Upper lobe of right lung (tissue), 1 donor: ENCODE measurements around the gene MAMDC2. TPM values are rescaled to one million over a fixed set of nuclear protein-coding genes. Genes with fewer than 3 reads are reported as not detected.
A peak's percentile ranks its signal among the peaks of the same experiment; 100 is the strongest.

Experiments
- ATAC-seq: fragments of 200-7000 bp; cut with Tn5 transposase; one replicate; pipeline ENCODE4 v1.9.1; 2020; ENCODE audit warnings: mild to moderate bottlenecking, moderate library complexity
- DNase-seq: peaks from one replicate; pipeline ENCODE4 v3.0.0-alpha.2; 2020
- H3K27ac ChIP-seq: fragments of 200-600 bp; one replicate; pipeline ENCODE4 v1.8.0; 2022
- H3K27me3 ChIP-seq: fragments of 200-600 bp; one replicate; pipeline ENCODE4 v1.8.0; 2022; ENCODE audit warnings: mild to moderate bottlenecking
- H3K36me3 ChIP-seq: fragments of 200-600 bp; one replicate; pipeline ENCODE4 v1.8.0; 2022
- H3K4me1 ChIP-seq: fragments of 200-600 bp; one replicate; pipeline ENCODE4 v1.8.0; 2022
- H3K4me3 ChIP-seq: fragments of 200-600 bp; one replicate; pipeline ENCODE4 v1.8.0; 2022; ENCODE audit warnings: mild to moderate bottlenecking
- H3K9me3 ChIP-seq: fragments of 200-600 bp; one replicate; pipeline ENCODE4 v1.8.0; 2022
- intact Hi-C: fragments of 100-400 bp; cut with DNase I; formaldehyde crosslinking; loops from one replicate; pipeline ENCODE4 v1.11.0; 2022
- long read RNA-seq: library from polyadenylated mRNA; unstranded; transcript quantifications from one replicate; pipeline ENCODE4 v2.0.0, GENCODE V29; 2021
- total RNA-seq: library from RNA; stranded (reverse); fragmentation: NEBNext Ultra II Directional; extraction: Animal tissue kit (Norgen Biotek cat#: 25700); gene quantifications from one replicate; pipeline ENCODE4 v1.2.1, GENCODE V29; 2021
- TF ChIP-seq, protein P1 (sequence below): fragments of 200-600 bp; IDR thresholded peaks from one replicate; pipeline ENCODE4 v1.8.0; 2022; ENCODE audit warnings: antibody characterized with exemption
- donor health status: DM: no; HTN: yes; CAD: no; lungs with severe emphysema.

Gene MAMDC2, protein sequence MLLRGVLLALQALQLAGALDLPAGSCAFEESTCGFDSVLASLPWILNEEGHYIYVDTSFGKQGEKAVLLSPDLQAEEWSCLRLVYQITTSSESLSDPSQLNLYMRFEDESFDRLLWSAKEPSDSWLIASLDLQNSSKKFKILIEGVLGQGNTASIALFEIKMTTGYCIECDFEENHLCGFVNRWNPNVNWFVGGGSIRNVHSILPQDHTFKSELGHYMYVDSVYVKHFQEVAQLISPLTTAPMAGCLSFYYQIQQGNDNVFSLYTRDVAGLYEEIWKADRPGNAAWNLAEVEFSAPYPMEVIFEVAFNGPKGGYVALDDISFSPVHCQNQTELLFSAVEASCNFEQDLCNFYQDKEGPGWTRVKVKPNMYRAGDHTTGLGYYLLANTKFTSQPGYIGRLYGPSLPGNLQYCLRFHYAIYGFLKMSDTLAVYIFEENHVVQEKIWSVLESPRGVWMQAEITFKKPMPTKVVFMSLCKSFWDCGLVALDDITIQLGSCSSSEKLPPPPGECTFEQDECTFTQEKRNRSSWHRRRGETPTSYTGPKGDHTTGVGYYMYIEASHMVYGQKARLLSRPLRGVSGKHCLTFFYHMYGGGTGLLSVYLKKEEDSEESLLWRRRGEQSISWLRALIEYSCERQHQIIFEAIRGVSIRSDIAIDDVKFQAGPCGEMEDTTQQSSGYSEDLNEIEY
- total RNA-seq = 72.0 TPM
- long read RNA-seq, transcript MAMDC2-201 (14 exons, 3,616 nt) = major isoform, 181 of 206 reads
- long read RNA-seq, partial matches to known transcripts = 15 of 206 reads
- long read RNA-seq, other reads (novel, unspliced or antisense) = 10 of 206 reads

DNA sequence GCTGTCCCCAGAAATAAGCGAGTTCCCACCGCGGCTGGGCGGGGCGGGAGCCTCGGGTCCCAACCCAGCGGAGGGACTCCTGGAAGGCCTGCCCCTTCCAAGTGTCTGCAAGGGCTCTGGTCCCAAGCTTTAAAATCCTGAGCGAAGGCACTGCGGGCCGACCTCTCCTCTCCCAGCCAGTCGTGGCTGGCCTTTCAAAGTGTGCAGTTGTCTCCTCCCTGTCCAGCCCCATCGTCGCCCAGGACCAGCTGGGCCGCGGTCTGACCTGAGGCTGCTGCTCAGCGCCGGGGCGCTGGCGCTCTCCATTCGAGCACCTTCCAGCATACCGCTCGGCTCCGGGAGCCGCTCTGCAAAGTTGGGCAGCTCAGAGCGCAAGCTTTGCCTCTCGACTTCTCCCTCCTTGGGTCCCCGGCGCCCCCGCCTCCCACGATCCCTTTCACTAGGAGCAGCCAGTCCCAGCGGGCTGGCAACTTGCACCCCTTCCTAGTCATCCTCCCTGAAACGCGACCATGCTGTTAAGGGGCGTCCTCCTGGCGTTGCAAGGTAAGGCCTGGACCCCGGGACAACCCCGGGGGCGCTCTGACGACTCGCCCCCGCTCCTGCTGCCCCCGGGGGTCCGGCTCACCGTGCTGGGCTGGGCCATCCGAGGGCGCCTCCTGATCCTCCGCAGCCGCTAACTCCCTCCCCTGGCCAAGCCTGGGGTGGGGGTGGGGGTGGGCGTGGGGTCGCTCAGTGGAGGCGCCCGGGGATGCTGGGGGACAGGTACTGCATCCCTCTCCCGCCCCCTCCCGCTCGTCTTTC, at the start of gene MAMDC2:
Gene MAMDC2 (plus strand): TSS at position 160 of the 801 bp plus-strand sequence. CDS start 350 bp downstream, at position 510.
- ATAC-seq = peak; percentile 77
- H3K4me3 ChIP-seq = peak within 1 kb of the TSS; percentile 51
- intact Hi-C loops = no loop called here
- no peaks in the 10 kb centered on the region for H3K27me3 ChIP-seq
- TF ChIP-seq, protein P1, sequence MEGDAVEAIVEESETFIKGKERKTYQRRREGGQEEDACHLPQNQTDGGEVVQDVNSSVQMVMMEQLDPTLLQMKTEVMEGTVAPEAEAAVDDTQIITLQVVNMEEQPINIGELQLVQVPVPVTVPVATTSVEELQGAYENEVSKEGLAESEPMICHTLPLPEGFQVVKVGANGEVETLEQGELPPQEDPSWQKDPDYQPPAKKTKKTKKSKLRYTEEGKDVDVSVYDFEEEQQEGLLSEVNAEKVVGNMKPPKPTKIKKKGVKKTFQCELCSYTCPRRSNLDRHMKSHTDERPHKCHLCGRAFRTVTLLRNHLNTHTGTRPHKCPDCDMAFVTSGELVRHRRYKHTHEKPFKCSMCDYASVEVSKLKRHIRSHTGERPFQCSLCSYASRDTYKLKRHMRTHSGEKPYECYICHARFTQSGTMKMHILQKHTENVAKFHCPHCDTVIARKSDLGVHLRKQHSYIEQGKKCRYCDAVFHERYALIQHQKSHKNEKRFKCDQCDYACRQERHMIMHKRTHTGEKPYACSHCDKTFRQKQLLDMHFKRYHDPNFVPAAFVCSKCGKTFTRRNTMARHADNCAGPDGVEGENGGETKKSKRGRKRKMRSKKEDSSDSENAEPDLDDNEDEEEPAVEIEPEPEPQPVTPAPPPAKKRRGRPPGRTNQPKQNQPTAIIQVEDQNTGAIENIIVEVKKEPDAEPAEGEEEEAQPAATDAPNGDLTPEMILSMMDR = no peak
- H3K27ac ChIP-seq = peak within 1 kb of the TSS; percentile 75
- no peaks in the 10 kb centered on the region for H3K9me3 ChIP-seq
- DNase-seq = peak; percentile 70
- H3K36me3 ChIP-seq = no peaks in the 10 kb centered on the region
- H3K4me1 ChIP-seq = no peaks in the 10 kb centered on the region

DNA sequence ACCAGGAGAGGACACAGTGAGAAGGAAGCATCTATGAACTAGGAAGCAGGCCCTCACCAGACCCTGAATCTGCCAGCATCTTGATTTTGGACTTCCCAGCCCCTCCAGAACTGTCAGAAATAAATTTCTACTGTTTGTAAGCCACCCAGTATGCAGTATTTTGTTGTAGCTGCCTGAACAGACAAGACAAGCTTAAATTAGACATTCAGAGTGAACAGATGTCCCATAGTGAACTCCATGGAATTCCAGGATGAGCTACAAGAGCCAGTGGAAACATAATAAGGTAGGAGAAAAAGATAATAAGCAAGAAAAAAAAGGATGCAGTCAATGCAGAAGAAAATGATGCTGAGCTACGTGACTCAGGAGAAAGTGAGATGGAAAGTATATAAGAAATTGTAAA, 47.8 kb upstream of the MAMDC2 start:
- TF ChIP-seq, protein P1 = no peak
- H3K4me1 ChIP-seq = peaks cover 14% of the 10 kb centered on the region
- DNase-seq = no peak
- ATAC-seq = no peak
- no peaks in the 10 kb centered on the region for H3K27me3 ChIP-seq
- H3K27ac ChIP-seq = no peak overlapping the region
- intact Hi-C loops = no loop called here
- H3K9me3 ChIP-seq = no peaks in the 10 kb centered on the region
- H3K4me3 ChIP-seq = no peak overlapping the region
- H3K36me3 ChIP-seq = no peaks in the 10 kb centered on the region

DNA sequence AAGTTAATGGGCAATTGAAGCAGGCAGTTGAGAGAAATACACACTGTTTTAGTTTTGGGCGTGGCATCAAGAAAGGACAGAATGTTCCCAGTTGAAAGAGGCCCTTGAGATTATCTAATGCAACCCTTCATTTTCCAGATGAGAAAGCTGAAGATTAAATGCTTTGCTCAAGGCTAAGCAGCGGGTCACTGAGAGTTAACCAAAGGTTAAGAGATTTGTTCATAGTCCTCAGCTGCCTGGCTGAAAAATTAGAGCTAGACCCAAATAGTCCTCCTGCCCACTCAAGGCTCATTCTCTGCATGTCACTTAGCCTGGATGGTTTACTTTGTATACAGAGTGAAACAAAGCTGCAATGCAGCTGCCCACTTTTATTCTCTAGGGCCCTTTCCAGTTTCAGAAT, 46.7 kb upstream of the MAMDC2 start:
- H3K27me3 ChIP-seq = no peaks in the 10 kb centered on the region
- peaks cover 14% of the 10 kb centered on the region for H3K4me1 ChIP-seq
- no peak overlapping the region for H3K4me3 ChIP-seq
- intact Hi-C loops = no loop called here
- H3K9me3 ChIP-seq = no peaks in the 10 kb centered on the region
- TF ChIP-seq, protein P1 = no peak
- H3K36me3 ChIP-seq = no peaks in the 10 kb centered on the region
- peak overlapping the region; percentile 66 for H3K27ac ChIP-seq
- ATAC-seq (peak; percentile 96), DNase-seq (no peak)

DNA sequence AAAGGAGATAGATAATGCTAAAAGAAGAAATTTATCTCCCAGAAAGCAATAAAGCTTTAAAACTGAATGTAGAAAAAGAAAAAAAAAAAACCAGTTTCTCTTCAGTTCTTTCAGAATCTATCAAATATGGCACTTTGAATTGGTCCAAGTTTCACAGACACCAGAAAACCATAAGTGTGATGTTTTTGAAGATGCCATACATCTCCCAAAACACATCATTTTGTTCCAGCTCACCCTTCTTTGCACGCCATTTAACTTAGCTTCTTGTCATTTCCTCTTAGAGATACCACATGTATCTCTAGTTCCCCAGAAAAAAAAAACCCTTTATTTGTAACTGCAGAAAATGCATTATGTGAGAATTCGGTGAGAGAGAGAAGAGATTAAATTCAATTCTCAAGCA, 46.1 kb upstream of the MAMDC2 start:
- DNase-seq = no peak
- TF ChIP-seq, protein P1 = no peak
- peak overlapping the region; percentile 66 for H3K27ac ChIP-seq
- no peak for ATAC-seq
- no peaks in the 10 kb centered on the region for H3K27me3 ChIP-seq
- no peaks in the 10 kb centered on the region for H3K9me3 ChIP-seq
- H3K4me1 ChIP-seq = peaks cover 14% of the 10 kb centered on the region
- H3K4me3 ChIP-seq = no peak overlapping the region
- intact Hi-C loops = no loop called here
- no peaks in the 10 kb centered on the region for H3K36me3 ChIP-seq

DNA sequence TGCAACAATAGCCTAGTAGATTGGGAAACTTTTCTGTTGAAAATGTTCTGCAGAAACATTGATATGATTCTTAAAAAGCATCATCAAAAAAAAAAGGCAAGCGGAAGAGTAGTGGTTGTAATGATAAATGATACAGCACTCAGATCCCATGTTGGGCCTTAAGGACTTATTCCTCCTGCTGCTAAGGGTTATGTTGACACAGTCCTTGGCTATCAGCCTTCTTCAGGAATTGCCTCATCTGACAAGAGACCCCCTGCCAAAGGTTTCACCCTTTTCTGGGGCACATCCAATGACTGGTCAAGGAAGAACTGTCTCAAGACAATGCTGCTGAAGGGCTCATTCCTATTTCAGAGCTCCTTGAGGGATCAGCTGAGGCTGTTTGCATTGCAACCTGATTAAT, 44.3 kb upstream of the MAMDC2 start:
- Histone ChIP-seq H3K27me3 (no peaks in the 10 kb centered on the region), H3K27ac (no peak overlapping the region), H3K4me3 (no peak overlapping the region), H3K4me1 (peaks cover 14% of the 10 kb centered on the region), H3K9me3 (no peaks in the 10 kb centered on the region), H3K36me3 (no peaks in the 10 kb centered on the region)
- intact Hi-C loops = no loop called here
- DNase-seq = no peak
- ATAC-seq = peak; percentile 18
- TF ChIP-seq, protein P1 = no peak
